SK-MEL-5 (cell line): ENCODE results near the gene MSN. TPM values are rescaled to one million over a fixed set of nuclear protein-coding genes. Genes with fewer than 3 reads are reported as not detected.

Source experiments
- DNase-seq: peaks from one replicate; pipeline ENCODE4 v3.0.0-alpha.2; 2016; ENCODE audit warnings: low read depth, low spot score
- in situ Hi-C: cut with HindIII; loops from 2 replicates; pipeline ENCODE4 v1.10.0; 2016; ENCODE audit warnings: low sequenced_read_pairs, high pct_unique_total_duplicates, low pct_unique_long_range_greater_than_20kb
- total RNA-seq: library from RNA; depleted of rRNA; stranded (reverse); fragments of >200 nt; shearing (Covaris generic); gene quantifications from 2 replicates; pipeline ENCODE4 v1.2.3, GENCODE V29; 2014

Gene MSN
- total RNA-seq, 1 experiment from 2014 or later: 126 TPM

DNA sequence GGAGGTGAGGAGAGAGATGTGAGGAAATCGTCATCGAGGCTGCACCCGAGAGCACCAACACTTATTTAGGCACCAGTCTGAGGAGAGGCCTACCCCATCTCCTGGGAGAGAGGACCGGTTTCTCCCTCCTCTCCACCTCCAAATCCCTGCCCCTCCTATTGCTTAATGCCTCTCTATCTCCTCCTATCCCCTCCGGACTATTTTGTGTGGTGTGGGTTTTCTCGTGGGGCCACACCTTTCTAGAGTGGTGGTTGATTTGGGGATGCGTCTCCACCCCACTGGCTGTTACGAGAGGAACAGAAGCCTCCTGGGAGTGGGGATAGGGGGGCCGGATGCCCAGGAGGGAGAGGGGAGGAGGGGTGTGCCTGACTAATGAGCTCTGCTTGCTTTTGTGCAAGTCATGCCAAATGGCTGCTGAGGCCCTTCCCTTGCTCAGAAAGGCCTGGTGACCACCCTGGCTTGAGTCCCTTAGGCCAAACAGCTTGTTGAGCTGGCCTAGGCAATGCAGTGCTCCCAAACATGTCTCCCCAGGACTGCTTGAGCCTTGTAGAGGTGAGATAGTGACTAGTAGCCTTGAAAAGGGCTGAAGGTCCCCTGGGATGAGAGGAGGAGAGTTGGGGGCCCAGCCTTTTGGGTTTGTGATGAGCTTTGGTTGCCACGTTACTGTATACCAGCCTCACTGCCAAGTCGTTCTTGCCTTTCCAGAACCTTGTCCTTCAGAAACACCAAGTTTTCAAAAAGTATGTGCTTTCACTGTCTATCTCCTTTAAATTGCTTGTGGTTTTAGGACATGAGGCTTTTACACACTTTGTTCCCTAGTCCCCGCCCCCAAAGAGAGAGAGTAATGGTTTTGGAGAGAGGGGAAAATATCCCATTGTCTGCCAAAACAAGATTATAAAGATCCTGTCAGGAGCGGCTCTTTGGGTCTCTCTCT is 1.2 kb downstream of the MSN start:
- in situ Hi-C loops: no loop called here

DNA sequence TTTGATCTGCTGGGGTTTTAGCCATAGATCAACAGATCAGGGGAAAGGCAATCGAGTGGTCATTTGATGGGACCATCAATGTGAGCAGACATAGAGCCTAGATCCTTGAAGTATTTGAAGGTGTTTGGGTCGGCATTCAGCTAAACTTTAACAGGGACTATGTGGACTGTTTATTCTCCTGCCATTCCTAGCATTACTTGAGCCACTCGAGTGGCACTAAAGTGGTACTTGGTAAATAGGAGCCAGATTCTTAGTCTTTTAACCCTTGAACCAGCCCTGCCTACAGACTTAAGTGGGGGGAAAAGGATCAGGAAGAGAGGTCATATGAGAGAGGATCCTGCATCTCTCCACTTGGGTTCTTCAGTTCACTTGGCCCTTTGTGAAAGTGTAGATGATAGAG is 3.8 kb downstream of the MSN start:
- in situ Hi-C loops: no loop called here
- DNase-seq: no peak

More for the DNA sequence above, 1.2 kb downstream of the MSN start:
- DNase-seq: peak; percentile 53

DNA sequence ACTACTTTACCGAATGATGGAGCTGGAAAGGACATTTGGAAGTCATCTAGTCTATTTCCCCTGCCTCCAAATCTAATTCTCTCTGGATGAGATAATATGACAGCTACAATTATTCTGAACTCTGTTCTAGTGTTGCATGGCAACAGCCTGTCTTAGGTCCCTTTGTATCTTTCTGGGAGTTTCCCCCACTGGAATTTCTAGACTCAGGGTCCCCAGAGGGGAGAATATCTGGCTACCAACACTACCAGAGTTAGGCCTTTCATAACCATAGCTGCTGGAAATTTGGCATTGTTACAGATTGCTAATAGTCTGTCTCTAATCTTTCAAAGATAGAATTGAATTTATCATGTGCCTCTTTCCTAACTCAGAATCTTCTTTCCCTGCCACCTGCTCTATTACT is 4.5 kb downstream of the MSN start:
- no peak for DNase-seq
- in situ Hi-C loops: no loop called here

DNA sequence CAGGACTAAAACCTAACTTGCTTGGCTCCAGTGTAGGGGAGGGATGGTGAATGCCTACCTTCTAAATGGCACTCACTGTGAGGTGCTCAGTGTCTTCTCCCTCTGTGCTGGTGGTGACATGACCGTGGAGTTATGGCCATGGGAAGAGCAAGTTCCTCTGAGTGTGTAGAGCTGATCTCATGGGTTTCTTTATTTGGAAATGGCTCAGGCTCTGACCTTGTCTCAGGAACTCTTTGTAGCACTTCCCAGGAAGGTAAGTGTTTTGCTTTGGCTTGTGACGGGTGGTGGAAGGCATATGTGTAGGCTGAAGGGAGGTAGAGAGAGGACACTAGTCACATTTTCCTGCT is 6.4 kb downstream of the MSN start:
- in situ Hi-C loops: no loop called here

DNA sequence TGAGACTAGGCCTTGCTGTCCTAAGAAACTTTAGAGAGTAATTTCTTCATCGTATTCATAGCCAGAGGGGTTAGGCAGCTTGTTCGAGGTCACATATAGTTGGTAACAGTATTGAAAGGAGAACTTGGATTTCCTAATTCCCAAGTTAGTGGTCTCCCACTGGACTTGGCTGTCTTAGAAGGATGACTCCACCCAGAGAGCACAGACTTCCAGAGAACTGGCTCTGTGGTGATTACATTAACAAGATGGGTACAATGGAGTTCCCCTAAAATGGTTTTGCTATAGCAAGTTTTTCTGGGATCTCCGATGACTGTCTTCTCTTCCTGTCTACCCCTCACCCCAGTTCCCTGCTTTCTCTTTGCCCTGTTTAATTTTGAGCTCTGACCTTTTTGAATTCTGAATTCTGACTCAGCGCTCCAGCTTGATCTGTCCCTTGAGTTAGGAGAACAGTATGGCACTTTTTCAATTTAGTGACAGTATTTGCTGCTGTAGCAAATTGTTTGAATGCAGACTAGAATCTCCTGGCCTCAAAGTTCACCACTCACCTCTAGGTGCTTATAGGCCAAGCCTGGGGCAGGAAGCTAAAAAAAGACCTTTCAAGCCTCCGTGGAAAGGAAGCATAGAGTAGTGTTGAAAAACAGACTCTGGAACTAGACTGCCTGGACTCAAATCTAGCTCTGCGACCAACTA is 6.9 kb downstream of the MSN start:
- in situ Hi-C loops: no loop called here

More for the DNA sequence above, 6.4 kb downstream of the MSN start:
- no peak for DNase-seq

DNA sequence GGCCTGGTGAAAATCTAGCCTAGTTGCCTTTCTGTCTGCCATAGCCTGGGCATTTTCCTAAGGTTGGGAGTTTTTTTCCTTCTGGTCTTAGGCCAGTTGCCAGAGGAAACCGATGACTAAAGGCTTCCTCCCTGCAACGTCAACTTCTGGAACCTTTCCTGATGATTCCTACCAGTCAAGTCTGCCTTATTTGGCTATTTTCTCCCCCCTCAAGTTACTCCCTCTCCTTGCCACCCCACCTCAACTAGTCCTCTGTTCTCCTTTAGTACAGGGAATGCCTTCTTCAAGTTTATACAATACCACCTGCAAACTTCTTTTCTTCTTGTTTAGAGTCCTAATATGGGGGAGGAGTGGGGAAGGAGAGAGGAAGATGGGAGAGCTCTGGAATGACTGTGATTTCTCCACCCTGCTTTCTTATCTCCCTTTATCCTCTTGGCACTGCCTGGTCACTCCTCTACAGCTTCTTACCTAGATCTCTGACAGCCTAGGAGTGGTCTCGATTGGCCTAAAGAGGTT is 10.6 kb downstream of the MSN start:
- no peak for DNase-seq
- in situ Hi-C loops: no loop called here

More for the DNA sequence above, 6.9 kb downstream of the MSN start:
- no peak for DNase-seq

DNA sequence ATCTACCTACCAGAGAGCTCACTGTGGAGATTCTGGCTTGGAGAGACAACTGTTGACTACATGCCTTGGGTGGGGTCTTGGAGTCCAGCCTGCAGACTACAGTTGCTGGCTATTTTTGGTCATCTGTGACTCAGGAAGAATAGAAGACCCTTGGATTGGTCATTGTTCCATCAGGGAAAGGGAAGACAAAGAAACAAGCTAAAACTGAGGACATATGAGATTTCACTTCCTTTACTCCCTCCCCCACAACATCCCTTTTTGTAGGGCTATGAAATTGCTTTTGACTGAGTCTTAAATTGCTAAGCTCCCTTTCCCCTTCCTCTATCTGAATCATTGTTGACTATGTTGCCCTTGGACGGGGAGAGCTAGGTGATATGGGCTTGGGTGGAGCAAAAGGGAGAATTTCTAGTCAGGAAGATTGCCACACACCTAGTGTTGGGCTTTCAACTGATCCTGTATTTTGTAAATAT is 11.7 kb downstream of the MSN start:
- in situ Hi-C loops: no loop called here
- no peak for DNase-seq

DNA sequence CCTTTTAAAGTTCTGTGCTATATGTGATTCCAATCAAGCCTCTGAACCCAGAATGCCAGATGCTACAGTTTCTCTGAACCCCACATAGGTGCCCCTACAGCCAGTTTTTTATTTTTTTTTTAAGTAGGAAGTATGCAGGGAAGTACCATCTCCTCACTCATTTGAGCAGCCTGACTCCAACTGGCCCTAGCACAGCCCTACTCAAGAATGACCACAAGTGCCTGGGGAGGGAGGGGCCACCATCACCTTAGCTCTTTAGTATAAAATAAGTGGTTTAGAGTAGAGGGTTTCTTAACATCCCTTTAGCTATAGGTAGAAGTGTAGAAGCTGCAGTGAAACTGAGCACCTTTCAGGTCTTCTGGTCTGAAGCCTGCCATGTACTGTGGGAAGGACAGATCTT is 14.4 kb downstream of the MSN start:
- in situ Hi-C loops: no loop called here
- DNase-seq: no peak

DNA sequence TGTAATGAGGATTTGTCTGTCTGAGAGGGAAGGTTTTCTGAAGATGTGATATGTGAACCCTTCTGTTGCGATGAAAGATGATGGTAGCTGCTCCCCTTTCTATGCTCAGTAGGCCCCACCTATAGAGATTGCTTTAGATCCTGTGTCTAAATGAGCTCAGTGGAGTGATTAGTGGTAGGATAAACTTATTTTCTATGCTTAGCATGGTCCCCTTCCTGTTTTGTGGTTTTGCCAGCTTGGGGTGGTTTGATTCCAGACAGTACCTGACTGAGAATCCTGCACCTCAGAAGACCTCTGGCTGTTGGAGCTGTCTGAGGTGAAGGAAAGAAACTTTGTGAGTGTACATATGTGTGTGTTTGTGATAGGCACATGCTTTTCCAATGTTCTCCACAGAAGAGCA is 17.7 kb downstream of the MSN start:
- no peak for DNase-seq
- in situ Hi-C loops: no loop called here

DNA sequence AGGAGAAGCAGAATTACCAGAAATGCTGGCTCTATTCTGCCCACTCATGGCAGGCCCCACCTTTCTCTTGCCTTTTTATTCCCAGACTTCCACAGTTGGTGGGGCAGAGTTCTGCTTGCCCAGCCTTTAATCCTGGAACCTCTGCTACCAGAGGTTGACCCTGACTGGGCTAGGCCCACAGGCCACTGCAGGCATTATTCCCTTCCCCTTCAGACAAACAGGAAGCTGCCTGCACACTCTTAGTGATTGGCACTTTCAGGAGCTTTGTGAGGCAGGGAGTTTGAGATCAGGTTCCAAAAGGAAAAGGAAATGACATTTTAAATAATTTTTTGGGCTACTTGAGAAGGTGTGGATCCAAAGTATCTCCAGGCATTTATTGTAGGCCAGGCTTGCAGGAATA is 18.8 kb downstream of the MSN start:
- in situ Hi-C loops: no loop called here
- DNase-seq: no peak

DNA sequence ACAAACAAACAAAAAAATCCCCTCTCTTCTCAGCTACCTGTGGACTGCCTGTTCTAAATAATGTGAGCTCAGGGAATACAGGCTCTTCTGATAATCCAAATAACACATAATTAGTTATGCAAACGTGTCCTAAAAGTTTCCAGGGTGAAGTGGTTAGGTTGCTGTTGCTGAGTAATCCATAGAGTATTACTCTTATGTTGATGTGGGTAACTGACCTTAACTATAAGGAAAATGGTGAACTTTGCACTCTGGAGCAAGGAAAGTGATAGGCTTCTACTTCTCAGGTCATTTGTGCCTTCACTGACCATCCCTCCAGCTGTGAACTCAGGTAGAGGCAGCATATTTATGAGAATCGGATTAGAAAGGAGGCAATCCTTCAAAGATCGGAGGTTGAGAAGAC is 19.9 kb downstream of the MSN start:
- no peak for DNase-seq
- in situ Hi-C loops: no loop called here

DNA sequence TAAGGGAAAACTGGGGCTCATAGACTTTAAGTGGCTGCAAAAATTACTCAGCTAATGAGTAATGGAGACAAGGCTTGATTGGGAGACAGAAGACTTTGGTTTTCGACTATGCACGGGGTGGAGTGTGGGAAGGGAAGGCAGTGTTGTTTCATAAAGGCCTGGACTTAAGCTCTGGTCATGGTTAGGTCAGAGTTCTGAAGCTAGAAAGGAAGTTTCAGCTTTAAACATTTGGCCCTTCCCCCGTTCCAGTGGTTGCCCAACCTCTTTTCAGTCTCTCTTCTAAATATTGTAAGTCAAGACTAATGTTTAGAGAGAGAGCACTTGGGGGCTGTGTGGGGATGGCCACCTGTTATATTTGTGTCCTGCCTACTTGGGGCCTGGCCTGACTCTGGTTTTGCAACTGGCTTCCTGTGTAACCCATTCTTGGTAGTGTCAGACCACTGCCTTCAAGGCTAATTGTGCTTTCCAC is 21.0 kb downstream of the MSN start:
- in situ Hi-C loops: no loop called here
- DNase-seq: no peak

DNA sequence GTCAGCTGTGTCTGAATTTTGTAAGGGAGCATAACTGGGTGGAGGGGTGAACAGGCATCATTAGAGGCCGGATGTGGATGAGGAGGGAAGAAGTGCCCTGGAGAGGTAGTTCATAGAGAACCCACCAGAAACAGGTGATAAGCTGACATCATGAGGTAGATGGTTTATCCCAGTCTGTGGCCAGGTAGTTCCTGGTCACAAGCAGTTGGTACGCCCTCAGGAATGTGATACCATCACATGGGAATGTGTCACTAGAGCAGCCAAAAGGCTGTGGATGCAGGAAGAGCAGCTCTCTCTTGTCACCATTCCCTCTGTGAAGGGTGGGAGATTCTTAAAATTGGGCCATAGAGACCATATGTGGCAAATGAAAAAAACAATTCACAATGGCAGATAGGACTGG is 21.9 kb downstream of the MSN start:
- no peak for DNase-seq
- in situ Hi-C loops: no loop called here

DNA sequence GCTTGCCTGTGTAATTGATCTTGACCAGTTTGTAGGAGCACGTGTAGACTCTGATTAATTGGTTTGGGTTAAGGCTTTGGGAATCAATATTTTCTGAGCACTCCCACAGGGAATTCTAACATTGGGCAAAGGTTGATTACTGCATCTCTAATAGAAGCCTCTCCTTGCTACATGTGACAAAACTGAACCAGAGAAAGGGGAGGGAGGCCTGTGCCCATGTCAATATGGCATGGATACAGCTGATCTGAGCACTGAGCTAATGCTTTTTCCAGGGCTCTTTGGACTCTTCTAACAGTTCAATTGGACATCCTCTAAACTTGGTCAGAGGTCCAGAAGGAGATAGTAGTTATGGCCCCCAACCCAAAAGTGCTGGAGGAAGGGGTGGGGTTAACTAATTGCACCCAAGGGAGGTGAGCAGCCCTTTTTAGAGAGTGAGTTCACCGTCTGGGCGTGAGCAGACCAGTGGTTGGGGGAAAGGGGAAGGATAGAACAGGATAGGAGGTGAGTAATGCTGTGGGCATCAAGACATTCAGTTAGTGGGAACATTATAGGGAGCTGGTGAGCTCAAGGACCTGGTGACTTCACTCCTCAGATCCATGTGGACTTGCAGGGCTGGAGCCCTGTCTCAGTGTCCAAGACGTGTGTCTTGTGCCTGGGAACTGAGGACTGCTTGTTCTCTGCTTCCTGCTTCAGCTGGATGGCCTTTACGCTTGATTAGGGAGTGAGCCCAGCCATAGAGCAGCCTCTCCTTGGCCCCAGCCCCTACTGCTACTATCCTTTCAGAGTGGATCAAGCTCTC is 22.8 kb downstream of the MSN start:
- DNase-seq: peak; percentile 87
- in situ Hi-C loops: no loop called here

DNA sequence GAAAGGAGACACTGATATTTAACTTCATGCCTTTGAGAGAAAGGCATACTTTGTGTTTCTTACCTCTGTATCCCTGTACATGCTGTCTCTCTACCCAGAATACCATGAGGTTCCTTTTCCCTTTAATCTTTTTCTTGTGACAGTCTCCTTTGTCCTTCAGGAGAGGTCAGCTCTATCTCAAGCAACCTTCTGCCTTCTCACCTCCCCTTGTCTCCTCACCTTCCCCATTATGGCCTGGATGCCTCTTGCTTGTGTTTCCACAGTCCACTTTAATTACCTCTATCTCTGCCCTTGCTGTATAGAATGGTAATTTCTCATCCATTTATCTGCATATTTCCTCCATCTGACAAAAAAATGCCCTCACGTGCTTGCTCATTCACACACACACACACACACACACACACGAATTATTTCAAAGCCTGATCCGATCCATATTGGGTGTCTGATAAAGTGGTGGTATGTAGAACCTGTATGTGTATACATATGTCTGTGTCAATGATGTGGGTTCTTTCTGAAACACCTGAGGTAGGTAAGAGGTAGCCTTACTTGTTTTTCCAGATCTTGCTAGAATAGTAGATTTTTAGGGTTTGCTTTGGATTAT is 28.5 kb downstream of the MSN start:
- DNase-seq: no peak
- in situ Hi-C loops: no loop called here

DNA sequence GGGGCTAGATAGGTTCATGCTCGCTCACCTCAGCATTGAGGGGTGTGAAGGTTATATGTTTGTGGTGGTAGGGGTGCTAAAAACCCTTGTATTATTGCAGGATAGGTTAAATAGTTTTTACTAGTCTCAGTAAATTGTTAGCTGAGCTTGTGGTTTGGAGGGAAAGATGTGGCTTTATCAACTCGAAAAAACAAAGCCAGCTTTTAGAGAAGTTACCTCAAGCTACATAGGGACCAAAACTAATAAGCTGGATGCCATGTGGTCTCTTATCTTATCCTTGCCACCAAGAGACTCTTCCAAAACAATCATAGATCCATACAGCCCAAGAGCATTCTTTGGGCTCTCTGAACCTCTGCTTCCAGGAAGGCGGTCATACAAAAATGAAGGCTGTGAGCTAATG is 29.2 kb downstream of the MSN start:
- in situ Hi-C loops: no loop called here
- DNase-seq: no peak

DNA sequence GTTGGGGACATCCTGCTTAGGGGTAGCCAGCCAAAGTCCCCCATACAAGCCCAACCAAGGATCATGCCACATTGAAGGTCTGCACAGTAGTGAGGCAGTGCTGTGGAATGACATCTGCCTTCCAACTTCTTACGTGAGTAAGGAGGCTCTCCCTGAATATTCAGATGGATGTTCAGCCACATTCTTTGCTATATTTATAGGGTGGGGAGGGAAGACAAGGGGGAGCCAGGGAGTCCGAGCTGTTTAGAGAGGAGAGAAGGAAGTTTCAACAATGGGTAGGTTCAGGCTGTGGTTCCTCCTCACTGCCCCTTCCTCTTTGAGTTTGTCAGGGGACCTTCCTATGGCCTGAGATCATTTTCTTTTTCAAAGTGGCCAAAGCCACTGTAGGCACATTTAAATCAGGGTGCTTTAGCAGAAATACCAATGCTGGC is 29.8 kb downstream of the MSN start:
- no peak for DNase-seq
- in situ Hi-C loops: no loop called here
